H1 (cell line): ENCODE results near the gene SEC31A. TPM values are rescaled to one million over a fixed set of nuclear protein-coding genes. Genes with fewer than 3 reads are reported as not detected.

Source experiments
- CTCF ChIA-PET: fragments of 300-600 bp; sonication (Branson Sonifier 250); formaldehyde crosslinking; loops from one replicate; lab custom pipeline; 2021; ENCODE audit not compliant: partially characterized antibody; lab: Charles Lee
- POLR2A ChIA-PET: fragments of 300-600 bp; sonication (Branson Sonifier 250); formaldehyde crosslinking; loops from one replicate; lab custom pipeline; 2021; ENCODE audit warnings: inconsistent platforms; ENCODE audit not compliant: partially characterized antibody; lab: Charles Lee
- DNase-seq, 2 experiments: peaks; one replicate each; pipeline versions ENCODE4 v3.0.0 to v3.0.0-alpha.2; 2010 to 2022; ENCODE audit warnings: low spot score in 2 of 2, low read depth in 1 of 2, mixed read lengths in 1 of 2
- FAIRE-seq: peaks from 2 replicates; lab custom pipeline; 2011; peaks lifted over from hg19 to GRCh38; lab: Jason Lieb, UNC
- H2AFZ ChIP-seq: 2 replicates; pipeline ENCODE4 v1.8.1; 2012; ENCODE audit warnings: low read length, inconsistent platforms
- H2AK5ac ChIP-seq: 2 replicates; pipeline ENCODE4 v1.6.1; 2013; ENCODE audit warnings: low read depth, low read length
- H2BK120ac ChIP-seq: replicated peaks from 2 replicates; pipeline ENCODE3; 2013; ENCODE audit warnings: low read depth, low read length, inconsistent platforms
- H2BK12ac ChIP-seq: 2 replicates; pipeline ENCODE4 v1.6.1; 2013; ENCODE audit warnings: low read depth, low read length
- H2BK15ac ChIP-seq: 2 replicates; pipeline ENCODE4 v1.6.1; 2013; ENCODE audit warnings: low read length
- H2BK20ac ChIP-seq: 2 replicates; pipeline ENCODE4 v1.6.1; 2013; ENCODE audit warnings: low read length
- H2BK5ac ChIP-seq: 2 replicates; pipeline ENCODE4 v1.6.1; 2013; ENCODE audit warnings: low read depth, low read length
- H3K14ac ChIP-seq: 2 replicates; pipeline ENCODE4 v1.6.1; 2013; ENCODE audit warnings: inconsistent platforms; ENCODE audit not compliant: insufficient read length
- H3K18ac ChIP-seq: 2 replicates; pipeline ENCODE4 v1.6.1; 2013; ENCODE audit warnings: low read length; ENCODE audit errors: extremely low read depth
- H3K23ac ChIP-seq: 2 replicates; pipeline ENCODE4 v1.6.1; 2013; ENCODE audit warnings: inconsistent platforms; ENCODE audit not compliant: insufficient read length
- H3K23me2 ChIP-seq: 2 replicates; pipeline ENCODE4 v1.6.1; 2013; ENCODE audit warnings: low read depth, low read length
- H3K27ac ChIP-seq: 2 replicates; pipeline ENCODE4 v1.6.1; 2011; ENCODE audit warnings: low read depth, low read length, inconsistent platforms
- H3K27me3 ChIP-seq, 4 experiments: replicated peaks in 1 of 4; 1 replicate in 1 of 4; 2 replicates in 3 of 4; pipeline versions ENCODE4 v1.6.1 to v1.8.1; 2011 to 2013; ENCODE audit warnings: low read length in 3 of 4, mild to moderate bottlenecking in 3 of 4, inconsistent platforms in 2 of 4, mixed read lengths in 2 of 4, moderate library complexity in 1 of 4; ENCODE audit not compliant: control insufficient read depth in 3 of 4, insufficient read depth in 3 of 4; ENCODE audit errors: extremely low read depth in 1 of 4
- H3K36me3 ChIP-seq, 4 experiments: 2 replicates each; pipeline versions ENCODE4 v1.6.1 to v1.8.1; 2011 to 2013; ENCODE audit warnings: mild to moderate bottlenecking in 4 of 4, low read length in 3 of 4, moderate library complexity in 2 of 4, control low read depth in 1 of 4, inconsistent platforms in 1 of 4; ENCODE audit not compliant: insufficient read depth in 4 of 4, control insufficient read depth in 2 of 4
- H3K4ac ChIP-seq: replicated peaks from 2 replicates; pipeline ENCODE3; 2013; ENCODE audit warnings: low read length, low read depth, mixed read lengths, inconsistent platforms; ENCODE audit not compliant: insufficient read length
- H3K4me1 ChIP-seq, 4 experiments: replicated peaks in 1 of 4; 1 replicate in 1 of 4; 2 replicates in 3 of 4; pipeline versions ENCODE4 v1.6.1 to v1.8.1; 2011 to 2013; ENCODE audit warnings: low read length in 3 of 4, inconsistent platforms in 2 of 4, mixed read lengths in 1 of 4; ENCODE audit not compliant: insufficient read depth in 4 of 4, control insufficient read depth in 3 of 4
- H3K4me2 ChIP-seq, 2 experiments: 2 replicates each; pipeline versions ENCODE4 v1.6.1 to v1.8.1; 2011 to 2013; ENCODE audit warnings: low read depth in 2 of 2, low read length in 2 of 2, control low read depth in 1 of 2, inconsistent platforms in 1 of 2, mild to moderate bottlenecking in 1 of 2; ENCODE audit not compliant: insufficient read depth in 1 of 2
- H3K4me3 ChIP-seq, 4 experiments: fragments of 200-600, 300-600 bp in 1 of 4; sonication (generic), shearing (Covaris generic), sonication (Bioruptor Twin) in 1 of 4; 2 replicates each; pipeline versions ENCODE4 v1.5.1 to v1.8.1; 2011 to 2016; ENCODE audit warnings: low read length in 4 of 4, low read depth in 3 of 4, control low read depth in 2 of 4, inconsistent platforms in 2 of 4, mild to moderate bottlenecking in 2 of 4, mixed read lengths in 1 of 4, moderate library complexity in 1 of 4; ENCODE audit not compliant: insufficient read depth in 2 of 4; ENCODE audit errors: extremely low read depth in 1 of 4
- H3K56ac ChIP-seq: replicated peaks from 2 replicates; pipeline ENCODE3; 2013; ENCODE audit warnings: low read depth, mild to moderate bottlenecking, mixed read lengths, low read length, inconsistent platforms; ENCODE audit not compliant: insufficient read length
- H3K79me1 ChIP-seq: 2 replicates; pipeline ENCODE4 v1.6.1; 2013; ENCODE audit warnings: low read depth, low read length, control low read depth
- H3K79me2 ChIP-seq, 2 experiments: 2 replicates each; pipeline versions ENCODE4 v1.6.1 to v1.8.1; 2012 to 2013; ENCODE audit warnings: low read length in 2 of 2, mild to moderate bottlenecking in 2 of 2, inconsistent platforms in 1 of 2; ENCODE audit not compliant: insufficient read depth in 2 of 2, control insufficient read depth in 1 of 2
- H3K9ac ChIP-seq, 4 experiments: replicated peaks in 1 of 4; 1 replicate in 1 of 4; 2 replicates in 3 of 4; pipeline versions ENCODE4 v1.6.1 to v1.8.1; 2011 to 2013; ENCODE audit warnings: low read depth in 3 of 4, low read length in 3 of 4, control low read depth in 2 of 4, mild to moderate bottlenecking in 2 of 4, moderate library complexity in 2 of 4, inconsistent platforms in 1 of 4; ENCODE audit errors: extremely low read depth in 1 of 4
- H3K9me3 ChIP-seq, 2 experiments: 2 replicates each; pipeline versions ENCODE4 v1.6.1 to v1.8.1; 2012 to 2013; ENCODE audit warnings: mild to moderate bottlenecking in 2 of 2, moderate library complexity in 2 of 2, control low read depth in 1 of 2, inconsistent platforms in 1 of 2, low read depth in 1 of 2, low read length in 1 of 2, mixed read lengths in 1 of 2; ENCODE audit not compliant: insufficient read depth in 2 of 2
- H4K20me1 ChIP-seq, 2 experiments: replicated peaks in 1 of 2; 2 replicates each; pipeline versions ENCODE3 to v1.8.1; 2011 to 2013; ENCODE audit warnings: inconsistent platforms in 2 of 2, low read length in 2 of 2, mild to moderate bottlenecking in 1 of 2; ENCODE audit not compliant: insufficient read depth in 2 of 2, control insufficient read depth in 1 of 2
- H4K5ac ChIP-seq: 2 replicates; pipeline ENCODE4 v1.6.1; 2013; ENCODE audit warnings: low read length, low read depth, mixed read lengths, inconsistent platforms; ENCODE audit not compliant: insufficient read length
- H4K8ac ChIP-seq: 2 replicates; pipeline ENCODE4 v1.8.0; 2013; ENCODE audit warnings: mild to moderate bottlenecking, moderate library complexity, low read length, inconsistent platforms; ENCODE audit not compliant: insufficient read depth; ENCODE audit errors: extremely low read depth
- H4K91ac ChIP-seq: replicated peaks from 2 replicates; pipeline ENCODE3; 2013; ENCODE audit warnings: low read length, mixed read lengths, inconsistent platforms; ENCODE audit not compliant: insufficient read length
- RBBP5 ChIP-seq: IDR thresholded peaks from 2 replicates; pipeline ENCODE4 v1.7.1; 2012; ENCODE audit warnings: low read depth, mild to moderate bottlenecking, inconsistent platforms, low read length, moderate library complexity, borderline replicate concordance
- SRF ChIP-seq: IDR thresholded peaks from 2 replicates; pipeline ENCODE4 v1.6.1; 2011; ENCODE audit warnings: mild to moderate bottlenecking, low read depth, low read length, moderate library complexity
- WGBS, 2 experiments: shearing (Covaris generic) in 1 of 2; methylation state at CpG; one replicate each; pipeline versions ENCODE4 v1.1.6 to v1.1.7; 2013 to 2015; ENCODE audit warnings: low lambda C conversion rate in 2 of 2, mixed read lengths in 2 of 2, inconsistent platforms in 1 of 2, low coverage in 1 of 2, missing lambda C conversion rate in 1 of 2; ENCODE audit not compliant: insufficient replicate concordance in 2 of 2, insufficient coverage in 1 of 2, insufficient read length in 1 of 2; ENCODE audit errors: extremely low coverage in 1 of 2, missing lambda C conversion rate in 1 of 2; 5-methylcytosine and 5-hydroxymethylcytosine counted together
- polyA plus RNA-seq, 7 experiments: library from polyadenylated mRNA; depleted of rRNA in 3 of 7; stranded (reverse) in 5 of 7; unstranded in 2 of 7; fragments of >200 nt in 5 of 7; fragments of 200-250 nt in 2 of 7; gene quantifications; 1 replicate in 5 of 7; 2 replicates in 1 of 7; 4 replicates in 1 of 7; pipeline versions ENCODE4 v1.2.1 to v1.2.3, GENCODE V29; 2011 to 2013; ENCODE audit warnings: missing spikeins in 2 of 7, mixed read lengths in 2 of 7
- total RNA-seq: library from RNA; stranded (reverse); fragmentation: NEBNext Ultra II Directional; extraction: Animal tissue kit (Norgen Biotek cat#: 25700); gene quantifications from 2 replicates; pipeline ENCODE4 v1.2.1, GENCODE V29; 2021
- TF ChIP-seq, protein P1 (sequence below), 3 experiments: IDR thresholded peaks; 1 replicate in 2 of 3; 2 replicates in 1 of 3; pipeline versions ENCODE4 v1.5.1 to v1.6.1; 2011; ENCODE audit warnings: low read length in 3 of 3, mild to moderate bottlenecking in 3 of 3, inconsistent platforms in 2 of 3, low read depth in 1 of 3, moderate library complexity in 1 of 3; ENCODE audit not compliant: insufficient read depth in 1 of 3; ENCODE audit errors: control extremely low read depth in 1 of 3

The SEC31A gene
- total and polyA plus RNA-seq, 2 of the 8 experiments (the other 6 are each of a cell fraction or from before 2014, with no cell fraction given), result 112 to 125 TPM

DNA sequence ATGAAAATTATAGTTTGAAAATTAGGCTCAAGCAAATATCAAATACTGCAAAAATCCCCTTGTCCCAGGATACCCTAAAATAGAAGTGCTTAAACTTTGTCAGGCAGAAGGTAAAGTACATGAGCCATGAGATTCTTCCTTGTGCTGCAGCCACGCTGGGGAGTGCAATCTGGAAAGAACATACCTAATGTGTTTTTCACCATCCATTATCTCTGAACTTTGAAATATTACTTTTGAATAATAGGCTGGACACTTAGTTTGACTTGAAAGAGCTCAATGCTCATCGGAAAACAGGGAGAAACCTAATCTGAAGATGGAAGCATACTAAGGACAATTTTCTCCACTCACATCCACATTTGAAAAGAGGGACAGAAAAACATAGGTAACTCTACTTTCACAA is 28.4 kb upstream of the SEC31A start:
- Histone ChIP-seq H3K9me3 (no peaks in the 10 kb centered on the region), H3K27ac (no peak overlapping the region), H3K18ac (no peak overlapping the region), H3K4ac (no peak overlapping the region), H3K23ac (no peak overlapping the region), H4K5ac (no peak overlapping the region)
- CTCF ChIA-PET, result no interaction called here
- DNase-seq, result no peak
- no peak for TF ChIP-seq SRF
- TF ChIP-seq RBBP5, result no peak
- TF ChIP-seq, protein P1, sequence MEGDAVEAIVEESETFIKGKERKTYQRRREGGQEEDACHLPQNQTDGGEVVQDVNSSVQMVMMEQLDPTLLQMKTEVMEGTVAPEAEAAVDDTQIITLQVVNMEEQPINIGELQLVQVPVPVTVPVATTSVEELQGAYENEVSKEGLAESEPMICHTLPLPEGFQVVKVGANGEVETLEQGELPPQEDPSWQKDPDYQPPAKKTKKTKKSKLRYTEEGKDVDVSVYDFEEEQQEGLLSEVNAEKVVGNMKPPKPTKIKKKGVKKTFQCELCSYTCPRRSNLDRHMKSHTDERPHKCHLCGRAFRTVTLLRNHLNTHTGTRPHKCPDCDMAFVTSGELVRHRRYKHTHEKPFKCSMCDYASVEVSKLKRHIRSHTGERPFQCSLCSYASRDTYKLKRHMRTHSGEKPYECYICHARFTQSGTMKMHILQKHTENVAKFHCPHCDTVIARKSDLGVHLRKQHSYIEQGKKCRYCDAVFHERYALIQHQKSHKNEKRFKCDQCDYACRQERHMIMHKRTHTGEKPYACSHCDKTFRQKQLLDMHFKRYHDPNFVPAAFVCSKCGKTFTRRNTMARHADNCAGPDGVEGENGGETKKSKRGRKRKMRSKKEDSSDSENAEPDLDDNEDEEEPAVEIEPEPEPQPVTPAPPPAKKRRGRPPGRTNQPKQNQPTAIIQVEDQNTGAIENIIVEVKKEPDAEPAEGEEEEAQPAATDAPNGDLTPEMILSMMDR (IDR thresholded peaks at IDR 0.05; ENCODE audit: control extremely low read depth in 1 of 3, insufficient read depth in 1 of 3, low read depth in 1 of 3, low read length in 3 of 3), result no peak
- TF ChIP-seq, all 59 proteins: peak for 0
- Histone ChIP-seq H2BK120ac (no peak overlapping the region), H2AK5ac (no peak overlapping the region), H3K23me2 (no peaks in the 10 kb centered on the region), H3K79me1 (no peaks in the 10 kb centered on the region), H3K4me2 (no peak overlapping the region), H2AFZ (no peak overlapping the region), H3K9ac (no peak overlapping the region), H2BK20ac (no peak overlapping the region), H3K36me3 (peaks cover 3 to 22% (median 7%) of the 10 kb centered on the region in 4 experiments; a peak in 6 of 8 replicates), H2BK12ac (no peak overlapping the region), H2BK5ac (no peak overlapping the region), H3K4me1 (no peaks in the 10 kb centered on the region), H3K14ac (no peak overlapping the region), H3K27me3 (peaks cover 0 to 2% (median 0%) of the 10 kb centered on the region in 4 experiments; a peak in 1 of 7 replicates), H3K79me2 (no peaks in the 10 kb centered on the region), H4K20me1 (no peaks in the 10 kb centered on the region), H2BK15ac (no peak overlapping the region), H3K56ac (no peak overlapping the region), H4K8ac (no peak overlapping the region), H4K91ac (no peak overlapping the region), H3K4me3 (no peak overlapping the region)
- WGBS, 2 experiments, result 86% methylated on average over 2 of the region's 2 CpGs; no CpG with 5 or more reads in 1 of the 2 experiments
- POLR2A ChIA-PET, result interaction anchor here (0.6 kb wide), 1 partner anchor 47 kb away, joined by 3 read pairs; no protein-coding TSS in a partner anchor
- FAIRE-seq, result no peak
